ENCODE measurements around the gene DPY19L3. TPM values are rescaled to one million over a fixed set of nuclear protein-coding genes. Genes with fewer than 3 reads are reported as not detected.

Gene DPY19L3
- total RNA-seq, 2 experiments from 2014 or later = 7.3 to 8.5 TPM

GRCh38 chr19:32526895-32527294, 121.3 kb downstream of the DPY19L3 start:
- no peak overlapping the region for H3K27ac ChIP-seq (ENCODE audit: low read depth in 1 of 2, low read length in 2 of 2)
- no peak overlapping the region for H3K4me3 ChIP-seq (ENCODE audit: low read length)
- no peak for TF ChIP-seq CTCF (IDR thresholded peaks at IDR 0.05)
- Mint-ChIP-seq H3K9me3 (peaks cover 4% of the 10 kb centered on the region), H3K4me3 (no peak overlapping the region), H3K4me1 (ENCODE audit: low read depth) (no peaks in the 10 kb centered on the region), H3K27me3 (peaks cover 4% of the 10 kb centered on the region), H3K27ac (no peak overlapping the region), H3K36me3 (ENCODE audit: low read depth) (no peaks in the 10 kb centered on the region)
- ChIA-PET CTCF (no interaction called here), POLR2A (no interaction called here)
- DNase-seq (no peak), ATAC-seq (ENCODE audit: poor library complexity) (no peak)
- intact Hi-C loops (cut with DNase I, micrococcal nuclease) = no loop called here
- H3K36me3 ChIP-seq (ENCODE audit: insufficient read depth, low read length) = no peaks in the 10 kb centered on the region
- H3K4me1 ChIP-seq (ENCODE audit: insufficient read depth, low read length) = no peaks in the 10 kb centered on the region
- H3K9me3 ChIP-seq (ENCODE audit: control insufficient read depth in 1 of 2, insufficient read depth in 1 of 2, low read length in 2 of 2) = peaks cover 7 to 10% of the 10 kb centered on the region in 2 experiments
- peaks cover 0 to 2% of the 10 kb centered on the region in 2 experiments for H3K27me3 ChIP-seq (ENCODE audit: control insufficient read depth in 1 of 2, insufficient read depth in 2 of 2, low read length in 2 of 2)

- no peaks in the 10 kb centered on the region for H3K4me1 ChIP-seq (ENCODE audit: insufficient read depth, low read length)
- H3K27ac ChIP-seq (ENCODE audit: low read depth in 1 of 2, low read length in 2 of 2) = no peak overlapping the region
- H3K27me3 Mint-ChIP-seq = peaks cover 27% of the 10 kb centered on the region
- no peaks in the 10 kb centered on the region for H3K36me3 ChIP-seq (ENCODE audit: insufficient read depth, low read length)
- ChIA-PET POLR2A (no interaction called here), CTCF (no interaction called here)
- H3K9me3 ChIP-seq (ENCODE audit: control insufficient read depth in 1 of 2, insufficient read depth in 1 of 2, low read length in 2 of 2) = peaks cover 7 to 13% of the 10 kb centered on the region in 2 experiments
- DNase-seq = no peak
- intact Hi-C loops (cut with DNase I, micrococcal nuclease) = no loop called here
- H3K4me1 Mint-ChIP-seq (ENCODE audit: low read depth) = no peaks in the 10 kb centered on the region
- peaks cover 0 to 2% of the 10 kb centered on the region in 2 experiments for H3K27me3 ChIP-seq (ENCODE audit: control insufficient read depth in 1 of 2, insufficient read depth in 2 of 2, low read length in 2 of 2)
- H3K27ac Mint-ChIP-seq = no peak overlapping the region
- H3K9me3 Mint-ChIP-seq = peaks cover 13% of the 10 kb centered on the region
- no peaks in the 10 kb centered on the region for H3K36me3 Mint-ChIP-seq (ENCODE audit: low read depth)
- H3K4me3 ChIP-seq (ENCODE audit: low read length) = no peak overlapping the region
- H3K4me3 Mint-ChIP-seq = no peak overlapping the region
- no peak for TF ChIP-seq CTCF (IDR thresholded peaks at IDR 0.05)
- no peak for ATAC-seq (ENCODE audit: poor library complexity)
Observed at GRCh38 chr19:32530773-32531172, 125.2 kb downstream of the DPY19L3 start.

DNA sequence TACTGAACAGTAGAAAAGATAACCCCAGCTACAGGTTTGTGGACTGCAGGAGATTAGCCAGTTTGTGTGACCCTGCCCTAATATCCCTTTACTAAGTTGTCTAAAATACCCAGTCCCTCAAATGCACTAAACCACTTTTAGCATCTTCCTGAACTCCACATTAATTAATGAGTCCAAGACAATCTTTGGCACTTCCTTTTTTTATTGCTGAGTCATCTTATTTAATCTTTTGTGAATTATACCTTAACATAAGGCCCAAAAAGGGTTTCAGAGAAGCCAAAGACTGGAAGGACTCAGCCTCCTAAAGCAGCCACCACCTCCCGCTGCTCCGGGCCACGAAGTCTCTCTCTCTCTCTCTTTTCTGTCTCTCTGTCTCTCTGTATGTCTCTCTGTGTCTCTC, 126.7 kb downstream of the DPY19L3 start:
- Mint-ChIP-seq H3K4me3 (no peak overlapping the region), H3K9me3 (peaks cover 13% of the 10 kb centered on the region), H3K36me3 (ENCODE audit: low read depth) (no peaks in the 10 kb centered on the region), H3K4me1 (ENCODE audit: low read depth) (no peaks in the 10 kb centered on the region), H3K27me3 (peaks cover 27% of the 10 kb centered on the region), H3K27ac (no peak overlapping the region)
- Histone ChIP-seq H3K27ac (ENCODE audit: low read depth in 1 of 2, low read length in 2 of 2) (no peak overlapping the region), H3K27me3 (ENCODE audit: control insufficient read depth in 1 of 2, insufficient read depth in 2 of 2, low read length in 2 of 2) (peaks cover 0 to 2% of the 10 kb centered on the region in 2 experiments), H3K4me1 (ENCODE audit: insufficient read depth, low read length) (no peaks in the 10 kb centered on the region), H3K4me3 (ENCODE audit: low read length) (no peak overlapping the region), H3K36me3 (ENCODE audit: insufficient read depth, low read length) (no peaks in the 10 kb centered on the region), H3K9me3 (ENCODE audit: control insufficient read depth in 1 of 2, insufficient read depth in 1 of 2, low read length in 2 of 2) (peaks cover 7 to 10% of the 10 kb centered on the region in 2 experiments)
- no peak for TF ChIP-seq CTCF (IDR thresholded peaks at IDR 0.05)
- intact Hi-C loops (cut with DNase I, micrococcal nuclease) = no loop called here
- no peak for DNase-seq
- POLR2A ChIA-PET = no interaction called here
- ATAC-seq (ENCODE audit: poor library complexity) = no peak
- CTCF ChIA-PET = no interaction called here

Other genes with a start within 250 kb of the DPY19L3 start
- gene ZNF507, start 60.2 kb upstream of the DPY19L3 start, total RNA-seq = 10 to 100 TPM; 30.4 to 31.3 TPM
- 10 to 100 TPM; 30.0 to 32.7 TPM for gene PDCD5, start 175.4 kb downstream of the DPY19L3 start, total RNA-seq